IPS-20b (cell line): ENCODE results near the gene SOCS6.

Experiments
- H3K27ac ChIP-seq: one replicate; pipeline ENCODE4 v1.5.1; 2013; ENCODE audit warnings: low read length
- H3K27me3 ChIP-seq: 2 replicates; pipeline ENCODE4 v1.6.1; 2013; ENCODE audit warnings: mild to moderate bottlenecking, low read length, inconsistent platforms; ENCODE audit not compliant: insufficient read depth
- H3K36me3 ChIP-seq: 2 replicates; pipeline ENCODE4 v1.6.1; 2013; ENCODE audit warnings: low read depth, mild to moderate bottlenecking, inconsistent platforms, low read length, moderate library complexity; ENCODE audit not compliant: insufficient read depth
- H3K4me1 ChIP-seq: 2 replicates; pipeline ENCODE4 v1.6.1; 2013; ENCODE audit warnings: mild to moderate bottlenecking, control low read depth, inconsistent platforms, low read length, moderate library complexity; ENCODE audit not compliant: insufficient read depth
- H3K4me3 ChIP-seq: 2 replicates; pipeline ENCODE4 v1.5.1; 2013; ENCODE audit warnings: mild to moderate bottlenecking, low read length, inconsistent platforms
- H3K9ac ChIP-seq: 2 replicates; pipeline ENCODE4 v1.6.1; 2013; ENCODE audit warnings: low read depth, mild to moderate bottlenecking, inconsistent platforms, low read length, moderate library complexity
- H3K9me3 ChIP-seq: 2 replicates; pipeline ENCODE4 v1.6.1; 2013; ENCODE audit warnings: mild to moderate bottlenecking, low read depth, low read length, inconsistent platforms; ENCODE audit not compliant: insufficient read depth

Gene SOCS6

DNA sequence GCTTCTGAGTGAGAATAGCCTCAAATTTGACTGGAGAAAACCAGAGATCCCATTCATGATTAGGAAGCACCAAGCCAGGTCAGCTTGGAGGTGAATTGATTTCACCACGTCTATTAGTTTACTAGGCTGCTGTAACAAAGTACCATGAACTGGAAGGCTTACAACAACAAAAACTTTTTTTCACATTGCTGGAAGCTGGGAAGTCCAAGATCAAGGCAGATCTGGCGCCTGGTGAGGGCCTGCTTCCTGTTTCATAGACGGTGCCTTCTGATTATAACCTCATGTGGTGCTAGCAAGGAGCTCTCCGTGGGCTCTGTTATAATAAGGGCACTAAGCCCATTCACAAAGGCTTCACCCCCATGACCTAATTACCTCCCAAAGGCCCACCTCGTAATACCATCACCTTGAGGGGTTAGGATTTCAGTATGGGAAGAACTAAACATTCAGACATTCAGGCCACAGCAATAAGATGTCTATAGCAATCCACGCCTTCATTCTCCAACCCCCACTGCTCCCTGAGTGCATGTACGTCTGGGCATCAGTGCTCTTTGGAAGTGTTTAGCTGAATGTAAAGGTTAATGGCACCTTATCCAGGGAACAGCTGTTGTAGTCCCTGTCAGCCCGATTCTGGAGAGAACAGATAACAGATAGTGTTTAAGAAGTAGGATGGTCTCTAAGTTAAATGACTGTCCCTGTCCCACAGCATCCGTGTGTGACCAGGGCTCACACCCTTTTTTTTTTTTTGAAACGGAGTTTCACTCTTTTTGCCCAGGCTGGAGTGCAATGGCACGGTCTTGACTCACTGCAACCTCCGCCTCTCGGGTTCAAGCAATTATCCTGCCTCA lies 89.2 kb downstream of the SOCS6 start:
- no peak overlapping the region for H3K4me3 ChIP-seq
- no peaks in the 10 kb centered on the region for H3K36me3 ChIP-seq
- H3K27ac ChIP-seq: no peak overlapping the region
- 0 out of 2 replicates have a peak, but pooled peaks cover 2% of the 10 kb centered on the region for H3K9me3 ChIP-seq
- H3K4me1 ChIP-seq: 0 out of 2 replicates have a peak, but pooled peaks cover 2% of the 10 kb centered on the region
- no peaks in the 10 kb centered on the region for H3K27me3 ChIP-seq
- H3K9ac ChIP-seq: no peak overlapping the region
